Skeletal muscle tissue (tissue), 4 donors: Measurements from ENCODE around the gene APIP. TPM values are rescaled to one million over a fixed set of nuclear protein-coding genes. Genes with fewer than 3 reads are reported as not detected.
"Not testable (repeated sequence)": the region's sequence is repeated elsewhere in the genome, so short reads cannot be mapped to it uniquely, and the experiment has no call there.

Experiments used
- H3K27ac ChIP-seq: one replicate; pipeline ENCODE4 v1.7.0; 2013; ENCODE audit warnings: mild to moderate bottlenecking, low read depth, low read length, inconsistent platforms
- H3K27me3 ChIP-seq, 3 donors: one replicate each; pipeline ENCODE4 v1.7.0; 2013; ENCODE audit warnings: low read length in 3 of 3; ENCODE audit not compliant: control insufficient read depth in 3 of 3, insufficient read depth in 3 of 3
- H3K36me3 ChIP-seq, 3 donors: one replicate each; pipeline ENCODE4 v1.7.0; 2013; ENCODE audit warnings: low read length in 3 of 3; ENCODE audit not compliant: control insufficient read depth in 3 of 3, insufficient read depth in 3 of 3
- H3K4me1 ChIP-seq, 3 donors: one replicate each; pipeline ENCODE4 v1.7.0; 2013; ENCODE audit warnings: low read length in 3 of 3, mild to moderate bottlenecking in 3 of 3; ENCODE audit not compliant: control insufficient read depth in 3 of 3, insufficient read depth in 3 of 3
- H3K4me3 ChIP-seq, 3 donors: one replicate each; pipeline ENCODE4 v1.7.0; 2013; ENCODE audit warnings: low read length in 3 of 3
- H3K9ac ChIP-seq, 3 donors: one replicate each; pipeline ENCODE4 v1.7.0; 2013; ENCODE audit warnings: low read length in 3 of 3, mild to moderate bottlenecking in 3 of 3, moderate library complexity in 2 of 3, low read depth in 1 of 3
- H3K9me3 ChIP-seq, 3 donors: one replicate each; pipeline ENCODE4 v1.7.0; 2013; ENCODE audit warnings: low read length in 3 of 3; ENCODE audit not compliant: control insufficient read depth in 3 of 3
- total RNA-seq: library from RNA; depleted of rRNA; stranded (reverse); fragments of >200 nt; gene quantifications from one replicate; pipeline ENCODE4 v1.2.3, GENCODE V29; 2014
- donor health status: Osteomylitis.

APIP gene
- total RNA-seq, 1 donor from 2014 or later, result 17.2 TPM

DNA sequence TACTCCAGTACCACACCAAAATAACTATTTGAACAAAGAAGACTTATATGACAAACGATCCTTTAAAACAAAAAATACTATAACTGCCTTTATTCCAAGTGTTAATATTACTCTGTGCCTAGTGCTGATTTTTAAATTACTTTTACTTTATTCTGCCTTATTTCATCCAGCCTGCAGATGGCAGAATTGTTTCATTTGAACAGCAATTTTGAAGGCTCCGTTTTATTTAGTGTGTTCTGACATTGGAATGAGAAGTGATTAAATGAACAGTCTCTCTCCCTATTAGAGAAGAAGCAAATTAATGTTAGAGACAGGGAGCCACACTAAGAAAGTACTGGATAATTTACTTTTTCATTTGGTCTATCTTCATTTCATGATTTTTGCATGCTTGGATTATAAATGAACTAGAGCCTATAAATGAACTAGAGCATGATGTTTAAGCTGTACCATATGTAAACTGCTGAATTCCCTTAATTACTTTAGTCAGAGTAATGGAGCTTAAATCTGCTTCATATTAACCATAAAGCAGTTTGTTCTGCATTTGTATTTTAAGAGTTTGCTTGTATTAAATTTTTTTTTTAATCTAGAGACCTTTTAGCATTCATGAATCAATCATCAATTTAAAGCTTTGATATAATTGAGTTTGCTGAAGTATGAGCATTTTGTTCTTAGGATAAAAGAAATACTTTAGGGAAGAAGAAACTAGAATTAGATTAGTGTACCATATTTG is 10.1 kb upstream of the APIP start:
- peaks cover 7 to 16% (median 14%) of the 10 kb centered on the region in 3 donors for H3K4me1 ChIP-seq
- no peaks in the 10 kb centered on the region for H3K9me3 ChIP-seq
- H3K4me3 ChIP-seq, result no peak overlapping the region
- no peak overlapping the region for H3K9ac ChIP-seq
- no peak overlapping the region for H3K27ac ChIP-seq
- H3K27me3 ChIP-seq, result no peaks in the 10 kb centered on the region
- H3K36me3 ChIP-seq, result no peaks in the 10 kb centered on the region

DNA sequence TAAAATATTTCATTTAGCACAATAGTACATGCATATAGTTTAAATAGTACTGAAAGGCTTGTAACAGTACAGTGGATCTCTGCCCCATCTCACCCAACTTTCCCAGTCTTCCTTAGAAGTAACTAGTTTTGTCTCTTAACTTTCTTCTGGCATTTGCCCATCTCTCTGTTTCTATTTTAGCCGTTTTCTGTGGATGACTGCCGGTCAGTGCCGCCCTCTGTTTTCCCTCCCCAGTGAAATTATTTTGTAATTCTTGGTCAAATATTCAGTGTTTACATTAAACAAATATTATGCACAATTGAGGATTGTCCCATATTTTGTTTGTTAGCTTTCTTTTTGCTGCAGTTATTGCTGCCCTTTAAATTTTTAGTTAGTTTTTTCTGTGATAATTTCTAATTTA is 8.5 kb upstream of the APIP start:
- Histone ChIP-seq H3K27ac (no peak overlapping the region), H3K36me3 (peaks cover 0 to under 1% (median 0%) of the 10 kb centered on the region in 3 donors), H3K9ac (no peak overlapping the region), H3K27me3 (no peaks in the 10 kb centered on the region), H3K4me1 (peaks cover 7 to 16% (median 14%) of the 10 kb centered on the region in 3 donors), H3K4me3 (no peak overlapping the region), H3K9me3 (no peaks in the 10 kb centered on the region)

DNA sequence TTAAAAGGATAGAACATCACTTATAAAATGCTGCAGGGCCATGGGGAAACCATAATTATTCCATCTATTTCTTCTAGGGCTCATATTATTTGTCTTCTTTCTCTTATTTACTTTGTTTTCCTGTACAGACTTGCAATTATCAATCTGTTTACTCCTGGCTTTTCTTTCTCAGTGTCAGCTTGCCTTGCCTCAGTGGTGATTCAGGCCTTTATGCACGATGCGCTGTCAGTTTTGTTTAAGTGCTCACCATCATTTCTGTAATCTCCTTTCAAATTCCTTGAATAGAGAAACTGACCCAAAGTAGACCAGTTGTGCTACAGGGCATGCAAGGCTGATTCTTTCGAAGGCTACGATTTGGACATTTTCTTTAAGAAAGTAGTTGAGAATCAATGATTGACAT is 5.0 kb upstream of the APIP start:
- no peak overlapping the region for H3K9ac ChIP-seq

DNA sequence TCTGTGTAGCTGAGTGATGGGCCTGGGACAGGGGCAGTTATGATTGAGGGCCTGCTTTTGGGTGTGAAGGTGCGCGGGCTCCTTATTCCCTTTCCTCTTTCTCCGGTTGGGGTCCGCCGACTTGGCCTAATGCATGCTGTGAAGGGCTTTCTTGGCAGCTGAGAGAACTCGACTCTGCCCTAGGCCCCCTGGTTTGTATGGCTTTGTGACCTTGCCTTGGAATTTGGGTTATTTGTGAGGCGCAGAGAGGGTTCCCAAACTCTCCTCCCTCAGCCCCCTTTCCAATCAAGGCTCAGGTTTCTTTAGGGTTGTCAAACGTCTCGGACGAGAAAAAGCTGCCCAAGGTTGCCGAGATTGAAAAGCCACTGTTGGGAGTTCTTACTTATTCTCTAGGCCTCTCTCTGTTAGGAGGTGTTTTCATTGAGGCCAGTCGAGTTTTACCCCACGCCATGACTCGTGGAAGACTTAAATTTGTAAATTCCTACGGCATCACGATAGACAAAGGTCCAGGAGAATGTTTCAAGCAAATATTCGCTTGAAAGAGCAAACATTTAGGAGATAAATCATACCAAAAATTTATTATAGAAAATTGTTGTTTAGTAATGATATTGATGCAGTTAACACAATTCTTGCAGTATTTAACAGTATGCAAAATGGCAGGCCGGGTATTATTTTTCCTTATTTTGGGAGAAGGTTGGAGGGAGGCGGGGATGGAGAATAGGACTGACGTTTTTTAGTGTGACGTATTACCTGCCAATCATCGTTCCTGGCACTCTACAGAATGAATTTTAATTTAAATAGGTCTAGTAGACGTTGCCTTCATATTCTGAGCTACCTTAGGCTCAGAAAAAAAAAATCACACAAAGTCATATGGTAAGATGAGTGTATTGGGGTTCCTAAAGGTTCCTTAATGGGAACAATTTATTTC is 928 bp upstream of the APIP start:
- peak overlapping the region; percentile 97 to 99 (median 97) for H3K9ac ChIP-seq
- no peaks in the 10 kb centered on the region for H3K27me3 ChIP-seq
- H3K4me1 ChIP-seq, result peaks cover 10 to 33% (median 30%) of the 10 kb centered on the region in 3 donors
- H3K36me3 ChIP-seq, result peaks cover 0 to 9% (median 0%) of the 10 kb centered on the region in 3 donors
- H3K9me3 ChIP-seq, result no peaks in the 10 kb centered on the region
- peak overlapping the region; percentile 95 for H3K27ac ChIP-seq
- H3K4me3 ChIP-seq, result peak overlapping the region; percentile 85 to 95 (median 95)

More for the DNA sequence above, 5.0 kb upstream of the APIP start:
- no peak overlapping the region for H3K27ac ChIP-seq
- no peaks in the 10 kb centered on the region for H3K9me3 ChIP-seq
- H3K27me3 ChIP-seq, result no peaks in the 10 kb centered on the region
- H3K4me1 ChIP-seq, result peaks cover 12 to 36% (median 29%) of the 10 kb centered on the region in 3 donors
- peaks cover 0 to 5% (median 0%) of the 10 kb centered on the region in 3 donors for H3K36me3 ChIP-seq
- H3K4me3 ChIP-seq, result no peak overlapping the region

DNA sequence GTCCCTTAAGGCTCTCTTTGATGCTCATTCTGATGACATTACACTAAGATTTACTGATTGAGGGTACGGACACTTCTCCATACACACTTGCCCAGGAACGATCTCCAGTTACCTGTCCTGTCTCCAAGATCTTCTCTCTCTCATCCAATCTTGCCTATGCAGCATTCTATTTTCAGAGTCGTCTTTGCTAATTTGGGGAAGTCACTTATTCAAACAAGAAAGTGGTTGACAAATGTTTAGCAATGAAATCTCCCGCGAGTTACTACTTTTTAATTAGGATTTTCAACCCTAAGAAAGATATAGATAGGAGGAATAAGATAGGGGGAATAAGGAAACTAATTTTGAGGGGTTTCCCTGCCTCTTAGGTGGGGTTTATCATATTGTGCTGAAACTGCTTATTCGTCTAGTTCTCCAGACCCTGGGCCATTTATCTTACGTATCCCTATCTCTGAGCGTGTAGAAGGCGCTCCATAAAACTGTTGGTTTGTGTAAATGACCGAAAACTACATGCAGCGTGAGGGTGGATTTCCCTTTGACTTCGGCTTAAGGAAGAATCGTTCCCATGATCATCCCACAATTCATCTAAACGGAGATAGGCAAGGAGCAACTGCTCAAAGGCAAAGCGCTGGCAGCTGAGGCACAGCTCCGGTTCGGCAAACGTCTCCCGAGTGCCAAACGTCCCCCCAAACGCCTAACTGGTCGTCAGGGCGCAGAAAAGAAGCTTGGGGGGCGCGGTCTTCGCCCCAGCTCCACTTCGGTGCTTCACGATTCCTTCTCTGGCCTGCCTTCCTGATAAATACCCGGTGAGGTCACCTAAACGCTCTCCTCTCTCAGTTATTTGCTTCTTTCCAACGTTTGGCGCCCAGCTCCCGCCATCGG is 804 bp downstream of the APIP start:
- no peaks in the 10 kb centered on the region for H3K9me3 ChIP-seq
- peaks cover 0 to 9% (median 0%) of the 10 kb centered on the region in 3 donors for H3K36me3 ChIP-seq
- H3K9ac ChIP-seq, result peak overlapping the region; percentile 91 to 99 (median 98)
- peaks cover 12 to 35% (median 28%) of the 10 kb centered on the region in 3 donors for H3K4me1 ChIP-seq
- peak overlapping the region; percentile 95 for H3K27ac ChIP-seq
- H3K4me3 ChIP-seq, result peak overlapping the region; percentile 85 to 95 (median 92)
- no peaks in the 10 kb centered on the region for H3K27me3 ChIP-seq

DNA sequence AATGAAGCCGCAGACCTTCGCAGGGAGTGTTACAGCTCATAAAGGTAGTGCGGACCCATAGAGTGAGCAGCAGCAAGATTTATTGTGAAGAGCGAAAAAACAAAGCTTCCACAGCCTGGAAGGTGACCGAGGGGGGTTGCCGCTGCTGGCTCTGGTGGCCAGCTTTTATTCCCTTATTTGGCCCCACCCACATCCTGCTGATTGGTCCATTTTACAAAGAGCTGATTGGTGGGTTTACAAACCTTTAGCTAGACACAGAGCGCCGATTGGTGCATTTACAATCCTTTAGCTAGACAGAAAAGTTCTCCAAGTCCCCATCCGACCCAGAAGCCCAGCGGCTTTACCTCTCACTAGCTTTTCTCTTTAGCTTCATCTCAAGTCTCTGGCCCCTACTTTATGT is 2.6 kb downstream of the APIP start:
- H3K4me3 ChIP-seq, H3K9ac ChIP-seq, H3K36me3 ChIP-seq, H3K27me3 ChIP-seq, H3K27ac ChIP-seq, H3K9me3 ChIP-seq: not testable (repeated sequence)
- peaks cover 25 to 46% (median 41%) of the 10 kb centered on the region in 3 donors for H3K4me1 ChIP-seq

DNA sequence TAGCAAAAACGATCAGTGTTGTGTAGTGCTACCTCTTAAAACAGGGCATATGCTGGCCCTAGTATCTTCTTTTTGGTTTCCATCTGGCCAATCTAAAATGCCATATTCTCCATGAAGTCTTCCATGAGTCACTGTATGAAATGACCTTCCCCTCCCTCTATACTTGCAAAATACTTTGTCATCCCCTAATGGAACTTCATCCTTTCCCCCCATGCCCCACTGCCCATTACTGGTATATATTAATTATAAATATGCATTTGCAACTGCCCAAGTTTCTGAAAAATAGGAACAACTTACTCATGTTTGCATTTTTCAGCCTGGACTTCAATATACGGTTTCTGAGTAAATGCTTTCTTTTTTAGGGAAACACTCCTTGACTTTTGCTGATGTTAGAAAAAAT is 4.5 kb downstream of the APIP start:
- Histone ChIP-seq H3K4me3 (no peak overlapping the region), H3K27me3 (no peaks in the 10 kb centered on the region), H3K36me3 (peaks cover 0 to 4% (median 0%) of the 10 kb centered on the region in 3 donors), H3K27ac (no peak overlapping the region), H3K4me1 (peaks cover 23 to 38% (median 36%) of the 10 kb centered on the region in 3 donors), H3K9me3 (no peaks in the 10 kb centered on the region), H3K9ac (no peak overlapping the region)

DNA sequence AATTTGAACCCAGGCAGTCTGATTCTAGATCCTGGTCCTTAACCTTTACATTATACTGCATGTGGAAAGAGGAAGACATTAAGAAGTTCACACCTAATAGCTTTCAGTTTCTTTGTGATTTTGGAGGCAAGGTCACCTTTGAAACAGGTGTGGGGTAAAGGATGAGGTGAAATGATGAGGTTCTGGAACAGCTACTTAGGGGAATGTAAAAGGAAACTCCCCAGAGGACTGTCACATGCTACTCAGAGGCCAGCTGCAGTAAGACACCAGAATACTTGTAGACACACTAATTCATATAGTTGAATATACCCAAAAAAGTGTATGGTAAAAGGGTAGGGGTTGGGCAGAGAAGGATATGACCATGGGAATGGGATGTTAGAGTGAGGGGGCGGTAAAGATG is 5.4 kb downstream of the APIP start:
- Histone ChIP-seq H3K36me3 (peaks cover 0 to 4% (median 0%) of the 10 kb centered on the region in 3 donors), H3K9ac (no peak overlapping the region), H3K9me3 (no peaks in the 10 kb centered on the region), H3K27me3 (no peaks in the 10 kb centered on the region), H3K27ac (no peak overlapping the region), H3K4me1 (peaks cover 23 to 47% (median 37%) of the 10 kb centered on the region in 3 donors), H3K4me3 (no peak overlapping the region)

DNA sequence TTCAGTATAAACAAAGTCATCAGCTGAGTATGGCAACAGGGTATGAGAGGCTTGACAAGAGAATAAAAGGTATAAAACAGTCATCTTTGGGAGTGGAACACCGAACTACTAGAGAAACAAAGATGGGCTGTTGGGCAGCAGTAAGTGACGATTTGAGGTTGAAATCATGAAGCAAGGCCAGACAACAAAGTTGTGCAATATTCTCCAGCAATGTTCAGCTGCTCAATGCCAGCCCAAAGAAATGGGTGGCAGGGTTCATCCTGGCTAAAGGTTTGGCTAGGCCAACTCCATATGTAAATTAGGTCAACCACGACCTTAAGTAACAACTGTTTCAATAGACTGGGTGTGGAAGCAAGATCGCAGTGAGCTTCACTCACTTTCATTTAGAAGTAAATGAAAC is 6.2 kb downstream of the APIP start:
- no peak overlapping the region for H3K4me3 ChIP-seq

More for the DNA sequence above, 6.2 kb downstream of the APIP start:
- Histone ChIP-seq H3K36me3 (peaks cover 0 to 4% (median 0%) of the 10 kb centered on the region in 3 donors), H3K27me3 (no peaks in the 10 kb centered on the region), H3K27ac (peak overlapping the region; percentile 33), H3K9ac (no peak overlapping the region), H3K9me3 (no peaks in the 10 kb centered on the region), H3K4me1 (peaks cover 22 to 46% (median 36%) of the 10 kb centered on the region in 3 donors)
